PC-3 (cell line): ENCODE data around the gene MXI1. TPM values are rescaled to one million over a fixed set of nuclear protein-coding genes. Genes with fewer than 3 reads are reported as not detected.

Experiments
- ATAC-seq: fragments of 200-7000 bp; cut with Tn5 transposase; 2 replicates; pipeline ENCODE4 v1.9.1; 2020; ENCODE audit warnings: mild to moderate bottlenecking, moderate library complexity
- Bru-seq: library from RNA; stranded (reverse); fragments of 400-500 nt; gene quantifications from one replicate; lab custom pipeline; 2021; lab: Mats Ljungman, UMichigan
- BruChase-seq, 2 experiments: library from RNA; stranded (reverse); fragments of 400-500 nt; gene quantifications; one replicate each; lab custom pipeline; 2021; lab: Mats Ljungman, UMichigan
- BruUV-seq: library from RNA; stranded (reverse); fragments of 400-500 nt; replicated peaks from 2 replicates; lab custom pipeline; 2021; lab: Mats Ljungman, UMichigan
- CTCF ChIA-PET: fragments of 300-600 bp; sonication (Branson Sonifier 250); formaldehyde crosslinking; loops from one replicate; lab custom pipeline; 2022; ENCODE audit warnings: antibody characterized with exemption; lab: Charles Lee
- POLR2A ChIA-PET: fragments of 300-600 bp; sonication (Branson Sonifier 250); formaldehyde crosslinking; loops from one replicate; lab custom pipeline; 2022; ENCODE audit warnings: antibody characterized with exemption; ENCODE audit not compliant: unreplicated experiment; lab: Charles Lee
- DNase-seq: peaks from one replicate; pipeline ENCODE4 v3.0.0-alpha.2; 2015
- H2AFZ ChIP-seq: fragments of 300-600 bp; sonication (generic); 2 replicates; pipeline ENCODE4 v1.6.0; 2016; ENCODE audit warnings: antibody characterized with exemption, low read length
- H3F3A ChIP-seq: fragments of 300-600 bp; sonication (generic); one replicate; pipeline ENCODE4 v1.6.0; 2017; ENCODE audit warnings: antibody characterized with exemption, low read length, control low read depth, mild to moderate bottlenecking; ENCODE audit not compliant: unreplicated experiment
- H3K27ac ChIP-seq: fragments of 300-600 bp; sonication (generic); 2 replicates; pipeline ENCODE4 v1.5.1; 2016; ENCODE audit warnings: mild to moderate bottlenecking, low read length
- H3K27me3 ChIP-seq: fragments of 300-600 bp; sonication (generic); 2 replicates; pipeline ENCODE4 v1.6.1; 2016; ENCODE audit warnings: low read length, mixed read lengths
- H3K36me3 ChIP-seq: fragments of 300-600 bp; sonication (generic); 2 replicates; pipeline ENCODE4 v1.6.1; 2016; ENCODE audit warnings: low read depth, mixed run types, low read length, mixed read lengths
- H3K4me1 ChIP-seq: fragments of 300-600 bp; sonication (generic); 2 replicates; pipeline ENCODE4 v1.5.1; 2016; ENCODE audit warnings: low read length; ENCODE audit not compliant: insufficient read depth
- H3K4me2 ChIP-seq: fragments of 300-600 bp; sonication (generic); 2 replicates; pipeline ENCODE4 v1.6.0; 2016; ENCODE audit warnings: low read length
- H3K4me3 ChIP-seq: fragments of 300-600 bp; sonication (generic); 2 replicates; pipeline ENCODE4 v1.5.1; 2016; ENCODE audit warnings: mild to moderate bottlenecking, low read length, mixed read lengths
- H3K79me2 ChIP-seq: fragments of 300-600 bp; sonication (generic); 2 replicates; pipeline ENCODE4 v1.6.1; 2017; ENCODE audit warnings: low read length, mixed read lengths
- H3K9ac ChIP-seq: fragments of 300-600 bp; sonication (generic); 2 replicates; pipeline ENCODE4 v1.6.0; 2016; ENCODE audit warnings: mild to moderate bottlenecking, low read length
- H3K9me2 ChIP-seq: fragments of 300-600 bp; sonication (generic); replicated peaks from 2 replicates; pipeline ENCODE4 v1.6.1; 2016; ENCODE audit warnings: mixed run types, low read length, mixed read lengths
- H3K9me3 ChIP-seq: fragments of 300-600 bp; sonication (generic); 2 replicates; pipeline ENCODE4 v1.6.1; 2016; ENCODE audit warnings: low read length, mixed read lengths
- H4K20me1 ChIP-seq: fragments of 300-600 bp; sonication (generic); 2 replicates; pipeline ENCODE4 v1.6.1; 2016; ENCODE audit warnings: low read length, mixed read lengths
- EZH2phosphoT487 ChIP-seq: fragments of 300-600 bp; sonication (generic); IDR thresholded peaks from 2 replicates; pipeline ENCODE4 v1.6.1; 2018; ENCODE audit warnings: mild to moderate bottlenecking, antibody characterized with exemption, low read length, borderline replicate concordance
- intact Hi-C: fragments of 100-400 bp; cut with micrococcal nuclease; formaldehyde crosslinking; loops from 2 replicates; pipeline ENCODE4 v1.9.0; 2023
- long read RNA-seq: library from polyadenylated mRNA; unstranded; transcript quantifications from one replicate; pipeline ENCODE4 v2.0.0, GENCODE V29; 2021; ENCODE audit not compliant: unreplicated experiment
- total RNA-seq: library from RNA; depleted of rRNA; stranded (reverse); fragments of >200 nt; gene quantifications from 2 replicates; pipeline ENCODE4 v1.2.3, GENCODE V29; 2014; rRNA removed
- TF ChIP-seq, protein P1 (sequence below): fragments of 300-600 bp; sonication (generic); conservative IDR thresholded peaks from 2 replicates; pipeline ENCODE4 v1.5.1; 2017; ENCODE audit warnings: antibody characterized with exemption, low read depth, mild to moderate bottlenecking, low read length

The MXI1 gene
- total RNA-seq, result 15.6 and 18.0 TPM in 2 replicates
- Bru-seq, nascent RNA, result percentile 61 among the genes with signal in this experiment
- percentile 48 among the genes with signal in this experiment for BruChase-seq, experiment 1, labeled RNA remaining after a 6-hour chase
- BruChase-seq, experiment 2, labeled RNA remaining after a 2-hour chase, result percentile 47 among the genes with signal in this experiment
- long read RNA-seq, transcript MXI1-202 (6 exons, 3,470 nt), result minor isoform, 9 of 107 reads
- long read RNA-seq, transcript MXI1-201 (6 exons, 2,424 nt), result major isoform, 74 of 107 reads
- long read RNA-seq, partial matches to known transcripts, result 2 of 107 reads
- long read RNA-seq, other reads (novel, unspliced or antisense), result 17 of 107 reads

GRCh38 chr10:110207011-110207804 is at the start of gene MXI1:
Gene MXI1 (plus strand): TSS chr10:110207605. CDS start chr10:110207809, 204 bp downstream.
- Histone ChIP-seq H3K9me3 (no peaks in the 10 kb centered on the region), H3K27ac (no peak within 1 kb of the TSS), H3K4me1 (no peaks in the 10 kb centered on the region), H3F3A (no peaks in the 10 kb centered on the region), H3K9ac (peak within 1 kb of the TSS; percentile 33; the same call in 1 of the 2 replicates), H3K79me2 (no peaks in the 10 kb centered on the region), H3K4me2 (peak within 1 kb of the TSS; percentile 95), H2AFZ (peak within 1 kb of the TSS; percentile 91), H3K4me3 (peak within 1 kb of the TSS; percentile 95), H3K27me3 (no peaks in the 10 kb centered on the region), H4K20me1 (no peaks in the 10 kb centered on the region), H3K36me3 (no peaks in the 10 kb centered on the region), H3K9me2 (no peaks in the 10 kb centered on the region)
- BruUV-seq, result no TSS peak
- intact Hi-C loops, result loop anchor here (5.0 kb wide), 1 partner anchor 35 kb away; no protein-coding TSS in a partner anchor
- POLR2A ChIA-PET, result no interaction called here
- peak; percentile 61 for ATAC-seq
- TF ChIP-seq, protein P1, sequence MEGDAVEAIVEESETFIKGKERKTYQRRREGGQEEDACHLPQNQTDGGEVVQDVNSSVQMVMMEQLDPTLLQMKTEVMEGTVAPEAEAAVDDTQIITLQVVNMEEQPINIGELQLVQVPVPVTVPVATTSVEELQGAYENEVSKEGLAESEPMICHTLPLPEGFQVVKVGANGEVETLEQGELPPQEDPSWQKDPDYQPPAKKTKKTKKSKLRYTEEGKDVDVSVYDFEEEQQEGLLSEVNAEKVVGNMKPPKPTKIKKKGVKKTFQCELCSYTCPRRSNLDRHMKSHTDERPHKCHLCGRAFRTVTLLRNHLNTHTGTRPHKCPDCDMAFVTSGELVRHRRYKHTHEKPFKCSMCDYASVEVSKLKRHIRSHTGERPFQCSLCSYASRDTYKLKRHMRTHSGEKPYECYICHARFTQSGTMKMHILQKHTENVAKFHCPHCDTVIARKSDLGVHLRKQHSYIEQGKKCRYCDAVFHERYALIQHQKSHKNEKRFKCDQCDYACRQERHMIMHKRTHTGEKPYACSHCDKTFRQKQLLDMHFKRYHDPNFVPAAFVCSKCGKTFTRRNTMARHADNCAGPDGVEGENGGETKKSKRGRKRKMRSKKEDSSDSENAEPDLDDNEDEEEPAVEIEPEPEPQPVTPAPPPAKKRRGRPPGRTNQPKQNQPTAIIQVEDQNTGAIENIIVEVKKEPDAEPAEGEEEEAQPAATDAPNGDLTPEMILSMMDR, result no peak
- peak; percentile 68 for DNase-seq
- CTCF ChIA-PET, result interaction anchor here (1.3 kb wide), 1 partner anchor 323 kb away, joined by 9 read pairs; no protein-coding TSS in a partner anchor

- intact Hi-C loops, result no loop called here
- TF ChIP-seq, protein P1, result no peak
- TF ChIP-seq EZH2phosphoT487, result no peak
- H3K27me3 ChIP-seq, result no peaks in the 10 kb centered on the region
- H4K20me1 ChIP-seq, result no peaks in the 10 kb centered on the region
- no peaks in the 10 kb centered on the region for H3K9me3 ChIP-seq
- ChIA-PET POLR2A (no interaction called here), CTCF (no interaction called here)
- BruUV-seq, result no TSS peak
- H3K9me2 ChIP-seq, result no peaks in the 10 kb centered on the region
- no peak overlapping the region for H3K9ac ChIP-seq
- DNase-seq (no peak), ATAC-seq (no peak)
- no peak overlapping the region for H3K4me3 ChIP-seq
- no peaks in the 10 kb centered on the region for H3K79me2 ChIP-seq
- H2AFZ ChIP-seq, result no peak overlapping the region
- no peak overlapping the region for H3K27ac ChIP-seq
- H3K4me2 ChIP-seq, result no peak overlapping the region
- H3F3A ChIP-seq, result no peaks in the 10 kb centered on the region
- H3K4me1 ChIP-seq, result no peaks in the 10 kb centered on the region
- no peaks in the 10 kb centered on the region for H3K36me3 ChIP-seq
These were observed 49.1 kb upstream of the MXI1 start for GRCh38 chr10:110158051-110159005.
